Thoracic aorta (tissue), 2 donors: Measurements from ENCODE around the gene ARL15. TPM values are rescaled to one million over a fixed set of nuclear protein-coding genes. Genes with fewer than 3 reads are reported as not detected.

Source experiments
- ATAC-seq: fragments of 150-250 bp; one replicate; pipeline ENCODE4 v1.8.0; 2017; ENCODE audit warnings: low read depth; ENCODE audit not compliant: insufficient number of reproducible peaks, low FRiP score
- DNase-seq: peaks from one replicate; pipeline ENCODE4 v3.0.0-alpha.2; 2020; ENCODE audit warnings: low spot score
- H3K27ac ChIP-seq, 2 donors: fragments of 200-600 bp; sonication (generic); 1 replicate in 1 of 2; 2 replicates in 1 of 2; pipeline ENCODE4 v1.5.1; 2016; ENCODE audit warnings: mild to moderate bottlenecking in 2 of 2, moderate library complexity in 2 of 2
- H3K27me3 ChIP-seq: fragments of 200-600 bp; sonication (generic); replicated peaks from 2 replicates; pipeline ENCODE4 v1.6.0; 2016; ENCODE audit warnings: mild to moderate bottlenecking; ENCODE audit not compliant: insufficient read depth
- H3K36me3 ChIP-seq: fragments of 200-600 bp; sonication (generic); one replicate; pipeline ENCODE4 v1.5.1; 2016
- H3K4me1 ChIP-seq, 2 donors: fragments of 200-600 bp; sonication (generic); 1 replicate in 1 of 2; 2 replicates in 1 of 2; pipeline versions ENCODE4 v1.5.1 to v1.6.0; 2016; ENCODE audit warnings: low read depth in 2 of 2, mild to moderate bottlenecking in 1 of 2; ENCODE audit not compliant: control insufficient read depth in 1 of 2
- H3K4me3 ChIP-seq: fragments of 200-600 bp; sonication (generic); 2 replicates; pipeline ENCODE4 v1.5.1; 2016; ENCODE audit warnings: mild to moderate bottlenecking
- H3K9me3 ChIP-seq: fragments of 200-600 bp; sonication (generic); 2 replicates; pipeline ENCODE4 v1.5.1; 2016
- total RNA-seq, 2 donors: library from RNA; depleted of rRNA; stranded (reverse); fragments of >200 nt; gene quantifications; one replicate each; pipeline versions ENCODE4 v1.1.0 to v1.2.3, GENCODE V29; 2016
- TF ChIP-seq, protein P1 (sequence below): fragments of 200-600 bp; sonication (generic); IDR thresholded peaks from one replicate; pipeline ENCODE4 v1.5.1; 2019; ENCODE audit warnings: antibody characterized with exemption

Gene ARL15
- total RNA-seq, 2 donors from 2014 or later: 23.6 to 36.8 TPM

DNA sequence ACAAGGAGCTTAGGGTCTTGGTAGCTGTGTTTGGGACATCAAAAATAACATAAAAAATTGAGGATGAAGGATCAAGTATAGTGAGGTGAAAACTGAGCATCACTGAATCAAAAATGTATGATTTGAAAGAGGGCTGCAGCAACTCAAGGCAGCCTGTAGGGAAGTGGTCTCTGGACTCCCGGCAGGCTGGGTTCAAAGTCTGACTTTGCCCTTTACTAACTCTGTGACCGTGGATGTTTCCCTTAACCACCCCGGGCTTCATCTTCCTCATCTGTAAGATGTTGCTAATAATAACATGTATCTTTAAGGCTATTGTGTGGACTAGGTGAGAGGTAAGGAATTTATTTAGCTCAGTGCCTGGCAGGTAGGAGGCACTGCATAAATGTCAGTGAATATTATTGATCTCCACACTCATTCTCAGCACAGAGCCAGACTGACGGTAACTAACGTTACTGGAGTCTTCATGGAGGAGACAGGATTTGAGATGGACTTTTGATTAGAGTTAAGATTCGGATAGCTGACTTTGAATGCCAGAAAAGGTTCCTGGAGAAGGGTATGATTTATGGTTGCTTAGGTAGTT lies 382.6 kb downstream of the ARL15 start:
- no peaks in the 10 kb centered on the region for H3K27me3 ChIP-seq
- H3K9me3 ChIP-seq: no peaks in the 10 kb centered on the region
- no peak overlapping the region for H3K27ac ChIP-seq
- H3K4me1 ChIP-seq: no peaks in the 10 kb centered on the region
- TF ChIP-seq, protein P1, sequence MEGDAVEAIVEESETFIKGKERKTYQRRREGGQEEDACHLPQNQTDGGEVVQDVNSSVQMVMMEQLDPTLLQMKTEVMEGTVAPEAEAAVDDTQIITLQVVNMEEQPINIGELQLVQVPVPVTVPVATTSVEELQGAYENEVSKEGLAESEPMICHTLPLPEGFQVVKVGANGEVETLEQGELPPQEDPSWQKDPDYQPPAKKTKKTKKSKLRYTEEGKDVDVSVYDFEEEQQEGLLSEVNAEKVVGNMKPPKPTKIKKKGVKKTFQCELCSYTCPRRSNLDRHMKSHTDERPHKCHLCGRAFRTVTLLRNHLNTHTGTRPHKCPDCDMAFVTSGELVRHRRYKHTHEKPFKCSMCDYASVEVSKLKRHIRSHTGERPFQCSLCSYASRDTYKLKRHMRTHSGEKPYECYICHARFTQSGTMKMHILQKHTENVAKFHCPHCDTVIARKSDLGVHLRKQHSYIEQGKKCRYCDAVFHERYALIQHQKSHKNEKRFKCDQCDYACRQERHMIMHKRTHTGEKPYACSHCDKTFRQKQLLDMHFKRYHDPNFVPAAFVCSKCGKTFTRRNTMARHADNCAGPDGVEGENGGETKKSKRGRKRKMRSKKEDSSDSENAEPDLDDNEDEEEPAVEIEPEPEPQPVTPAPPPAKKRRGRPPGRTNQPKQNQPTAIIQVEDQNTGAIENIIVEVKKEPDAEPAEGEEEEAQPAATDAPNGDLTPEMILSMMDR: no peak
- no peaks in the 10 kb centered on the region for H3K36me3 ChIP-seq
- DNase-seq (no peak), ATAC-seq (no peak)
- no peak overlapping the region for H3K4me3 ChIP-seq

- no peak for ATAC-seq
Measured at GRCh38 chr5:53926026-53926425, 384.3 kb downstream of the ARL15 start.

GRCh38 chr5:53924392-53924791 lies 386.0 kb downstream of the ARL15 start:
- no peak for DNase-seq
- ATAC-seq: no peak
- no peaks in the 10 kb centered on the region for H3K4me1 ChIP-seq
- no peaks in the 10 kb centered on the region for H3K36me3 ChIP-seq
- H3K27me3 ChIP-seq: no peaks in the 10 kb centered on the region
- no peaks in the 10 kb centered on the region for H3K9me3 ChIP-seq
- H3K4me3 ChIP-seq: no peak overlapping the region
- TF ChIP-seq, protein P1: no peak
- H3K27ac ChIP-seq: no peak overlapping the region

More at GRCh38 chr5:53926026-53926425, 384.3 kb downstream of the ARL15 start:
- H3K36me3 ChIP-seq: no peaks in the 10 kb centered on the region
- no peak overlapping the region for H3K27ac ChIP-seq
- no peaks in the 10 kb centered on the region for H3K27me3 ChIP-seq
- TF ChIP-seq, protein P1: no peak
- H3K4me1 ChIP-seq: no peaks in the 10 kb centered on the region
- DNase-seq: no peak
- no peaks in the 10 kb centered on the region for H3K9me3 ChIP-seq
- H3K4me3 ChIP-seq: no peak overlapping the region

GRCh38 chr5:53923961-53924360 lies 386.4 kb downstream of the ARL15 start:
- H3K4me3 ChIP-seq: no peak overlapping the region
- H3K9me3 ChIP-seq: no peaks in the 10 kb centered on the region
- H3K4me1 ChIP-seq: no peaks in the 10 kb centered on the region
- H3K36me3 ChIP-seq: no peaks in the 10 kb centered on the region
- no peaks in the 10 kb centered on the region for H3K27me3 ChIP-seq
- DNase-seq (no peak), ATAC-seq (no peak)
- TF ChIP-seq, protein P1: no peak
- no peak overlapping the region for H3K27ac ChIP-seq

GRCh38 chr5:53922508-53923498 lies 387.6 kb downstream of the ARL15 start:
- no peak overlapping the region for H3K4me3 ChIP-seq
- DNase-seq: no peak
- no peaks in the 10 kb centered on the region for H3K27me3 ChIP-seq
- TF ChIP-seq, protein P1: no peak
- ATAC-seq: no peak
- no peak overlapping the region for H3K27ac ChIP-seq
- H3K36me3 ChIP-seq: no peaks in the 10 kb centered on the region
- no peaks in the 10 kb centered on the region for H3K9me3 ChIP-seq
- no peaks in the 10 kb centered on the region for H3K4me1 ChIP-seq
